Umbilical cord (tissue), 2 donors: ENCODE measurements around the gene NDUFS1. TPM values are rescaled to one million over a fixed set of nuclear protein-coding genes. Genes with fewer than 3 reads are reported as not detected.
"Not testable (repeated sequence)": the region's sequence is repeated elsewhere in the genome, so short reads cannot be mapped to it uniquely, and the experiment has no call there.

Experiments used
- DNase-seq: peaks from one replicate; pipeline ENCODE4 v3.0.0-alpha.2; 2015; ENCODE audit warnings: low spot score
- total RNA-seq: library from RNA; depleted of rRNA; stranded (reverse); fragments of >200 nt; gene quantifications from one replicate; pipeline ENCODE4 v1.2.3, GENCODE V29; 2014; ENCODE audit warnings: low replicate concordance; ENCODE audit not compliant: insufficient read depth

Gene NDUFS1
- total RNA-seq, 1 donor from 2014 or later, result 81.1 TPM

- DNase-seq, result not testable (repeated sequence)
Observed at GRCh38 chr2:206098872-206099271, 60.4 kb downstream of the NDUFS1 start.

- DNase-seq, result no peak
Observed at GRCh38 chr2:206098471-206098870, 60.8 kb downstream of the NDUFS1 start.

- no peak for DNase-seq
Observed at GRCh38 chr2:206096876-206097275, 62.4 kb downstream of the NDUFS1 start.

GRCh38 chr2:206095536-206096332 is 63.5 kb downstream of the NDUFS1 start:
- DNase-seq, result no peak

GRCh38 chr2:206092297-206092696 is 66.9 kb downstream of the NDUFS1 start:
- DNase-seq, result no peak

GRCh38 chr2:206088248-206088647 is 71.0 kb downstream of the NDUFS1 start:
- no peak for DNase-seq

GRCh38 chr2:206086716-206087350 is 72.4 kb downstream of the NDUFS1 start:
- peak; percentile 71 for DNase-seq

- DNase-seq, result peak; percentile 89
Observed at GRCh38 chr2:206085742-206086445, 73.3 kb downstream of the NDUFS1 start, which contains the start of gene INO80D. Gene INO80D (minus strand): TSS chr2:206086174. CDS start chr2:206063016, 23,158 bp downstream.

- peak; percentile 38 for DNase-seq
Observed at GRCh38 chr2:206084870-206085741, 74.1 kb downstream of the NDUFS1 start.

- DNase-seq, result peak; percentile 75
Observed at GRCh38 chr2:206084439-206084869, 74.8 kb downstream of the NDUFS1 start.

GRCh38 chr2:206083602-206084438 is 75.4 kb downstream of the NDUFS1 start:
- peak; percentile 7 for DNase-seq

- no peak for DNase-seq
Observed at GRCh38 chr2:206082298-206082843, 76.9 kb downstream of the NDUFS1 start.

GRCh38 chr2:206080927-206081326 is 78.3 kb downstream of the NDUFS1 start:
- DNase-seq, result no peak

GRCh38 chr2:206079699-206080465 is 79.4 kb downstream of the NDUFS1 start:
- DNase-seq, result no peak

GRCh38 chr2:206077879-206078278 is 81.4 kb downstream of the NDUFS1 start:
- not testable (repeated sequence) for DNase-seq

GRCh38 chr2:206075113-206075512 is 84.1 kb downstream of the NDUFS1 start:
- DNase-seq, result no peak

GRCh38 chr2:206071807-206072206 is 87.4 kb downstream of the NDUFS1 start:
- no peak for DNase-seq

- no peak for DNase-seq
Observed at GRCh38 chr2:206069417-206069816, 89.8 kb downstream of the NDUFS1 start.

GRCh38 chr2:206068207-206068606 is 91.0 kb downstream of the NDUFS1 start:
- no peak for DNase-seq
